IPS-NIHi11 (cell line): ENCODE measurements around the gene FBH1.
"Not testable (repeated sequence)": the region's sequence is repeated elsewhere in the genome, so short reads cannot be mapped to it uniquely, and the experiment has no call there.

Source experiments
- DNase-seq: peaks from one replicate; pipeline ENCODE4 v3.0.0; 2012; ENCODE audit warnings: mixed read lengths, low spot score

FBH1 gene

GRCh38 chr10:5904227-5904626, 14.2 kb downstream of the FBH1 start:
- no peak for DNase-seq

GRCh38 chr10:5905854-5906507, 15.9 kb downstream of the FBH1 start:
- DNase-seq = no peak

GRCh38 chr10:5906651-5907050, 16.6 kb downstream of the FBH1 start:
- no peak for DNase-seq

- DNase-seq = not testable (repeated sequence)
These were observed 18.6 kb downstream of the FBH1 start for GRCh38 chr10:5908676-5909075.

- no peak for DNase-seq
These were observed 20.5 kb downstream of the FBH1 start for GRCh38 chr10:5910323-5911100.

GRCh38 chr10:5911670-5912069, 21.6 kb downstream of the FBH1 start:
- no peak for DNase-seq

GRCh38 chr10:5913736-5914135, 23.7 kb downstream of the FBH1 start:
- DNase-seq = no peak

- no peak for DNase-seq
These were observed 25.4 kb downstream of the FBH1 start for GRCh38 chr10:5915451-5915850.

- no peak for DNase-seq
These were observed 27.3 kb downstream of the FBH1 start for GRCh38 chr10:5917305-5917704.

GRCh38 chr10:5918763-5919162, 28.7 kb downstream of the FBH1 start:
- DNase-seq = no peak

GRCh38 chr10:5919568-5919967, 29.5 kb downstream of the FBH1 start:
- no peak for DNase-seq

- no peak for DNase-seq
These were observed 31.7 kb downstream of the FBH1 start for GRCh38 chr10:5921746-5922145.

GRCh38 chr10:5924889-5925288, 34.8 kb downstream of the FBH1 start:
- no peak for DNase-seq

- no peak for DNase-seq
These were observed 37.3 kb downstream of the FBH1 start for GRCh38 chr10:5927306-5927705.

- DNase-seq = no peak
These were observed 39.4 kb downstream of the FBH1 start for GRCh38 chr10:5929442-5929841.

GRCh38 chr10:5930272-5930671, 40.2 kb downstream of the FBH1 start:
- no peak for DNase-seq

GRCh38 chr10:5932345-5932744, 42.3 kb downstream of the FBH1 start:
- DNase-seq = no peak

- no peak for DNase-seq
These were observed 44.0 kb downstream of the FBH1 start for GRCh38 chr10:5933909-5934546.

- no peak for DNase-seq
These were observed 45.6 kb downstream of the FBH1 start for GRCh38 chr10:5935628-5936027.

GRCh38 chr10:5937016-5937415, 47.0 kb downstream of the FBH1 start:
- no peak for DNase-seq

GRCh38 chr10:5938291-5938690, 48.2 kb downstream of the FBH1 start:
- no peak for DNase-seq

GRCh38 chr10:5940807-5941218, 50.8 kb downstream of the FBH1 start:
- no peak for DNase-seq

GRCh38 chr10:5941579-5941978, 51.5 kb downstream of the FBH1 start:
- DNase-seq = no peak
